ENCODE results near the gene RBM17.

- TF ChIP-seq, protein P1, sequence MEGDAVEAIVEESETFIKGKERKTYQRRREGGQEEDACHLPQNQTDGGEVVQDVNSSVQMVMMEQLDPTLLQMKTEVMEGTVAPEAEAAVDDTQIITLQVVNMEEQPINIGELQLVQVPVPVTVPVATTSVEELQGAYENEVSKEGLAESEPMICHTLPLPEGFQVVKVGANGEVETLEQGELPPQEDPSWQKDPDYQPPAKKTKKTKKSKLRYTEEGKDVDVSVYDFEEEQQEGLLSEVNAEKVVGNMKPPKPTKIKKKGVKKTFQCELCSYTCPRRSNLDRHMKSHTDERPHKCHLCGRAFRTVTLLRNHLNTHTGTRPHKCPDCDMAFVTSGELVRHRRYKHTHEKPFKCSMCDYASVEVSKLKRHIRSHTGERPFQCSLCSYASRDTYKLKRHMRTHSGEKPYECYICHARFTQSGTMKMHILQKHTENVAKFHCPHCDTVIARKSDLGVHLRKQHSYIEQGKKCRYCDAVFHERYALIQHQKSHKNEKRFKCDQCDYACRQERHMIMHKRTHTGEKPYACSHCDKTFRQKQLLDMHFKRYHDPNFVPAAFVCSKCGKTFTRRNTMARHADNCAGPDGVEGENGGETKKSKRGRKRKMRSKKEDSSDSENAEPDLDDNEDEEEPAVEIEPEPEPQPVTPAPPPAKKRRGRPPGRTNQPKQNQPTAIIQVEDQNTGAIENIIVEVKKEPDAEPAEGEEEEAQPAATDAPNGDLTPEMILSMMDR (IDR thresholded peaks at IDR 0.05): no peak
- no peak for TF ChIP-seq POLR2A (IDR thresholded peaks at IDR 0.05)
Observed at GRCh38 chr10:6140141-6140841, 51.5 kb downstream of the RBM17 start.

Data from thyroid gland (tissue), 4 donors.